LHCN-M2 (cell line): Measurements from ENCODE around the gene TMEM121B. TPM values are rescaled to one million over a fixed set of nuclear protein-coding genes. Genes with fewer than 3 reads are reported as not detected.

ENCODE experiments used
- DNase-seq: peaks from one replicate; pipeline ENCODE4 v3.0.0-alpha.2; 2012; ENCODE audit warnings: low read depth
- total RNA-seq: library from RNA; depleted of rRNA; stranded (reverse); fragments of >200 nt; gene quantifications from 2 replicates; pipeline ENCODE4 v1.2.3, GENCODE V29; 2014; rRNA removed

TMEM121B gene
- total RNA-seq, 1 experiment from 2014 or later: 0.29 TPM

DNA sequence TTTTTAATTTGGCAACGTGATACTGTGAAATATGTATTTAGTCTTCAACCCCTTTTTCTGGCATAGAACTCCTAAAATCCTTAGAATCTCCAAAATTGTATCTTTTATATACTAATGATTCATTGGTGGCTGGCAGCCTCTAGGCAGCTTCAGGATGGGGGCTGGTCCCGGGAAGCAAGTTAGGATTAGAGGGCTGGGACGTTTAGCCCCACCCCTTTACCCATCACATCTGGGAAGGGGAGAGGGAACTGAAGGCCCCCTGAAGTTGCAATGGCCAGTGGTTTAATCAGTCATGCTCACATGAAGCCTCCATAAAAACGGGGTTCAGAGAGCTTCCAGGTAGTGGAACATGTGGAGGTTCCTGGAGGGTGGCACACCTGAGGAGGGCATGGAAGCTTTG lies 29.3 kb downstream of the TMEM121B start:
- no peak for DNase-seq

DNA sequence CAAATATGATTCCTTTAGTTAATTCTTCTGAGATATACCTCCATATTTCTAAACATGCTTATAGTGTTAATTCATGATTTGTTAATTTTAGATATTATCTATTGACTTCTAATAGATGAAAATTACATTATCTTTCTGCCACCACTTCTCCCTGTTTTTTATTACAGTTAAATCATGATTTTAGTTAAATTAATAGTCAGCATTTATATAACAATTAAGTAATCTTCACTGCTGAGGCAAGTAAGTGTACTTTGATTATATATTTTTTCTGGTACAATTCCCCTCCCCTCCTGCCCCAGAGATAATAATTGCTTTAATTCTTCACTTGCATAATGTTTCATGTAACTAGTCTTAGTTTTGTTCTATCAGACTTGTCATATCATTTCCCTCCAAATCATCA lies 30.6 kb downstream of the TMEM121B start:
- no peak for DNase-seq

DNA sequence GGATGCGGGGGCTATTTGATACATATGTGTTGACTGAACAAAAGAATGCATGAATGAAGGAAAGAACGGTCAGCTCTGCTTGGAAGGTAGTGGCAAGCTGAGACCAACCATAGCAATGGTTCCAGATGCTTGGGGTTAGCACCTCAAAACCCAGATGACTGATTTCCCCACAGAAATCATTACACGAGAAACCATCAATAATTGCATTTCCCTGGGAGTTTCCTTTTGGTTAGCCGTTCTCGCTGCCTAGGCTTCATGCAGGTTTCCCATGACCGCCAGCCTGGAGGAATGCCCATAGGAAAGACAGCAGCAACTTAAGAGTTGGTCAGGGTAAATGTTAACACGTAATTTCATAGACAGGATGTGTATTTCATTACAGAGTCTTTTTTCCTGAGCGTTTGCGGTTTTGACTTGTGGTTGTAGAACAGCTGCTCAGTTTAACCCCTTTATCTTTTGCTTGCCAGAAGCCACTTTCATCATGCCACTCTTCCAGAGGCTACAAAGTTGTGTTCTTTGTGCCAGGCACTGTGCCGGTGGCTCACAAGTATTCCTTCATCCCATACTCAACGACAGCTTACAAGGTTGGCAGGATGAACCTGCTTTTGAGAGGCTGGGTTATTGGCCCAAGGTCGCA lies 33.5 kb downstream of the TMEM121B start:
- peak; percentile 96 for DNase-seq

DNA sequence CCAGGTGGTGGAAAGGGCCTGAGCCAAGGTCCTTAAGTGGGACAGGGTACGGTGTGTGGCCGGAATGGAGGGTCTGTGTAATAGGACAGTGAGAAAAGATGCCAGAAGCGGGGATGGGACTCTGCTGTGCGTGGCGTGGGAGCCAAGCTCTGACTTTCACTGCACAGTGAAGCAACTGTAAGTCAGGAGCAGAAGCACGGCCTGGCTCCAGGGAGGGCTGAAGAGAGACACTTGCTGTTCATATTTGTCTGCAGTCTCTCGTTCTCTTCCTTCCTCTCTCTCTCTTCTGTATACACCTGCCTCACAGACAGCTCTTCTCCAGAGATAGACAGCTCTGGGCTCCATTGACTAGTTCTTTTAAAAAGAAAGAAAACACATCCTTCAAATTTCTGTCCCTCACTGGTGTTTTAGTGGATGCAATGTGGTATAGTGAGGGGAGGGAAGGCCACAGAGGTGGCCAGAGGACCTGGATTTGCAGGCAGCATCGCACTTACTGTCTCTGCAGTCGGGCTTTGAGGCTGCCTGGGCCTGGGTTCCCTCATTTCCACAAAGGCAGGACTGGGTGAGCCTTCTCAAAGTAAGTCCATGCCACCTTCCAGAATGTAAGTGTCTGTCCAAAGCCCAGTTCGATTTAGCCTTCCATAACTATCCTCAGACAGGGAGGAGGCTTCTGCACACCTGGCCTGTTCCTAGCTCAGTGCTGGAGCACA lies 34.2 kb downstream of the TMEM121B start:
- no peak for DNase-seq

DNA sequence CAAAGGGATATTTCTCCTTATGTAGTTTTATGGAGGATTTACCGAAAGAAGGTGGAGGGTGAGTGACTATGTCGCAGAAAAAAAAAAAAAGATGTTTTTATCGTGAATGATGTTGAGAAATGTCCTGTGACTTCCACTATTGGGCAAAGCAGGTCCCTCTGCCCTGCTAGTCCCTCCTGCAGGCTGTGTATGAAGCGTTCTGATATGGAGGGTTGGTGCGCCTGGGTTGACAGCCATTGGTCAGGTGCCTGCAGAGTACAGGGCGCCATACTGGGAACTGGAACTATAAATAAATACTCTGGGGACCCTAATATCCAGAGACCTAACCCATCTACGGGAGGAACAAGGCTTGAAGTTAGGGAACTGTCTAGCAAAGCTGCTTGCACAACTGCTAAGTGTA lies 34.9 kb downstream of the TMEM121B start:
- no peak for DNase-seq

DNA sequence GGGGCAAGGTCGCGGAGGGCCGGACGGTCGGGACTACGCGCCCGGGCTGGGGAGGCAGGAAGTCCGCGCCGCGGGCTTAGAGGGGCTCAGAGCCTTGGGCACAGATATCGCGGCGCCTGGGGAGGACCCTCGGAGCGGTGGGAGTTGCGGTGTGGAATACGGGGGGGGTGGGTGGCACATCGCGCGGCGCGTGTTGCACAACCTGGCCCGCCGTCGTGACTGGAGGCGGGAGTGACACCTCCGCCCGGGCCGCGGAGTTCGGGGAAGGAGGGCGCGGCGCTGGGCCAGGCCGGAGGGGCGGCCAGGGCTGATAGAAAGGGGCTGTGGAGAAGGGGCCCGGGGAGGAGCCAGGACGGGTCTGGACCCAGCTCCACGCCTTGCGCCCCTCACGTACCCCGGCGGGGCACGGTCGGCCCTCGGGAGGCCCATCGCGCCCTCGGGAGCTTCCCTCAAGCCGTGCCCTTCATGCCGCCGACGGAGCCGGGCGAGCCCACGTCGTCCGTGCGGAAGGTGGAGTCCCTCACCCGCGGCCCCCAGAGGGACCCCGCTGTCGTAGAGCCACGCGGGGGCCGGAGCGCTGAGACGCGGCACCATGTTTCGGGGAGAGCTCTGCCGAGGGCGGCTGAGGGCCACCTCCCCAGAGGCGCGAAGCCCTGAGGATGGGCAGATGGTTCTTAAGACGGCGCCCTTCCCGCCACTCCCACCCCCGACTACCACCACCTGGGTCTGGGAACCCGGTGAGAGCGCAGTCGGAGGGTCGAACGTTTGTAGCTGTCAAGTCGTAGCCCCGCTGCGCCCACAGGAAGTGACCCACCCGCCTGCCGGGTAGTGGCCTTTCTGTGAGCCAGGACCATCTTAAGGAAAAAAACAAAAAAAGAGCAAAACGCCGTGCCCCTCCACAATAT lies 35.6 kb downstream of the TMEM121B start:
- no peak for DNase-seq

DNA sequence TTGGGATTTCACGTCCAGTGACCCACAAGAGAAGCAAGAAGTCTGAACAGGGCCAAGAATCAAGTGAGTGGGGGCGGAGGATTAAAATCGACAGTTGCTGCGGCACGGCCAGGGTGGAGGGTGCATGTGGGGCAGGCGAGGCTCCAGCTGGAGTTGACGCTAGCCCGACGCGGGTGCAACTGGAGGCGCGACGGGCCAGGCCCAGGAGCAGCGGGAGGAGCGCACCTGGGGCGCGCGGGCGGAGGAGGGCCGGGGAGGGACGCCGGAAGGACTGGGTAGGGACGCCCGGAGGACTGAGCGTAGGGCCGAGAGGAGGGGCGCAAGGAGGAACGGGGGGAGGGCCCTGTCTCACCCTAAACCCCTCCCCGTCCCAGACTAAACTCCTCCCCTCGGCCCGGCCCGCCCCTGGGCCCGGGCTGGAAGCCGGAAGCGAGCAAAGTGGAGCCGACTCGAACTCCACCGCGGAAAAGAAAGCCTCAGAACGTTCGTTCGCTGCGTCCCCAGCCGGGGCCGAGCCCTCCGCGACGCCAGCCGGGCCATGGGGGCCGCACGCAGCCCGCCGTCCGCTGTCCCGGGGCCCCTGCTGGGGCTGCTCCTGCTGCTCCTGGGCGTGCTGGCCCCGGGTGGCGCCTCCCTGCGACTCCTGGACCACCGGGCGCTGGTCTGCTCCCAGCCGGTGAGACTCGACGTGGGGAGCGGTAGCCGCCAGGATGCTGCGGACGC lies 36.4 kb downstream of the TMEM121B start, which contains the start of gene IL17RA:
Gene IL17RA, plus strand, starts transcription at position 447 of the 723 bp plus-strand sequence. Its CDS starts 92 bp downstream, at position 539.
- peak; percentile 80 for DNase-seq

DNA sequence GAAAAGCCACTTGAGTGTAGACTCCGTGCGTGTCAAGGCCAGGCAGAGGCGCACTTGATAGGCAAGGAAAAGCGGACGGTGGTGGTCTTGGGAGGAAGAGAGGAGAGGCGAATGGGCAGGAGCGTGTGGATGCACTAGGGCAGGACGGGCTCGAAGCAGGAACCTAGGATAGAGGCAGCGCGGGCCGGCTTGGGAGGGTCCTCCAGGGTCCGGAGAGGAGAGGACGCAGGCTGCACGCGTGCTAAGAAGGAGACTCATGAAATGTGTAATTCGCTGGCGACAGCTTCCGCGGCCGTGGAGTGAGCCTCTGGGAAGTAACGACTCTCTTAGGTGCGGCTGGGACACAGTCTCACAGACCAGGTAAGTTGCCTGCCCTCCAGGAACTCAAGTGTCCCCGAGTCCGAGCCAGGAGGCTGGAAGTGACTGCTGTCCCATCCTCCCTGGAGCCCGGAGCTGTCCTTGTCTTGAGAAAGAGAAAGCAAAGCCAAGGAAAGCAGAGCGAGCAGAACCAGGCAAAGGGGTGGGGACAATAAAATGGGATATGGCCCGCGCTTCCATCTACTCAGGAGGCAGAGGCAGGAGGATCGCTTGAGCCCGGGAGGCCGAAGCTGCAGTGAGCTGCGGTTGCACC lies 37.2 kb downstream of the TMEM121B start:
- no peak for DNase-seq

DNA sequence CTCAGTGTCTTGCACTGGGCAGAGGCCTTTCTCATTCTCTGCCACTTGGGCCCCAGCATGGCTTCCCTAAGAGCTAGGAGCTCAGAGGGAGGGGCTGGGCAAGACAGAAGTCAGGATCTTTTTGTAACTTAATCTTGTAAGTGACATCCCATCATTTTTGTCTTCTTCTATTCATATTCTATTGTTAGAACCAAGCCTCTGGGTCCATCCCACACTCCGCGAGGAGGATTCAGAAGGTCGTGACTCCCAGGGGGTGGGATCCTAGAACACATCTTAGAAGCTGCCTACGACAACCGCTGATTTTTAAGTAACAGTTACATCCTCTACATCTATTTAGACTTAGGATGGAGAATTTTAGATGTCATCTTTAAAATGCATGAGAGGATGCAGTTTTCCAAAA lies 37.9 kb downstream of the TMEM121B start:
- DNase-seq: no peak

DNA sequence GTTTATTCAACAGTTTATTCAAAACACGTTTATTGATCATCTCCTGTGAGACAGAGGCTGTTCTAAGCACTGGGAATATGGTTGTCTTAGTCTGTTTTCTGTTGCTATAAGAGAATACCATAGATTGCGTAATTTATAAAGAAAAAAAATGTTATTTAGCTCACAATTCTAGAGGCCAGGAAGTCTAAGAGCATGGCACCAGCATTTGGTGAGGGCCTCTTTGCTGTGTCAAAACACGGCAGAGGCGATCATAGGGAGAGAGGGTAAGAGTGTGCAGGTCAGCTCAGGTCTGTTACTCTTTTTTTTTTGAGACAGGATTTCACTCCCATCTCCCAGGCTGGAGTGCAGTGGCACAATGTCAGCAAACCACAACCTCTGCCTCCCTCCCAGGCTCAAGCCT lies 41.6 kb downstream of the TMEM121B start:
- no peak for DNase-seq

DNA sequence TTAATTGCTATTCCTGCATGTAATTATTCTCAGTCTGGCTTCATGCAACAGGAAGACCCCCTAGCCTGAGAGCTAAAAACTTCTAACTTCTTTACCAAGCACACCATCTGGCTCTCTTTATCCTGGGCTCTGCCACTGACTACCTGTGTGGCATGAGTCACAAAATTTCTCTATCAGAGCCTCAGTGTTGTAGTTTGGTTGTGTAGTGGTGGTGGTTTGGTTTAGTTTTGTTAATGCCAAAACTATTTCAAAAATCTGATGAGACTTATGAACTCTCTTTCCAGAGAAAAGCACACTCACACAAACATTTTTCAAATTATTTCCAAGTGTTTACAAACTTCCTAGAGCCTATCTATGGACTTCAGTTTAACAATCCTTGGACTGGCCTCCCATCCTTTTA lies 43.9 kb downstream of the TMEM121B start:
- DNase-seq: peak; percentile 64

DNA sequence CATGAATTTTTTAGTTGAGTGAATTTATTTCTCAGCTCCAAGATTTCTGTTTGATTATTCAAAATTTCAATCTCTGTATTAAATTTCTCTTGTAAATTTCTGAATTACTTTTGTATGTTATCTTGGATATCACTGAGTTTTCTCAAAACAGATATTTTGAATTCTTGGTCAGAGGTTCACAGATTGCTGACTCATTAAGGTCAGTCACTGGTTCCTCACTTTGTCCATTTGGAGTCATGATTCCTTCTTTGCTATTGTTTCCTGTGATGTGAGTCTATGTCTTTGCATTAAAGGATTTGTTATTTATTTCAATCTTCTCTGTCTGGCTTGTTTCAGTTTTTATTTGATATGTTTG lies 46.5 kb downstream of the TMEM121B start:
- DNase-seq: no peak

DNA sequence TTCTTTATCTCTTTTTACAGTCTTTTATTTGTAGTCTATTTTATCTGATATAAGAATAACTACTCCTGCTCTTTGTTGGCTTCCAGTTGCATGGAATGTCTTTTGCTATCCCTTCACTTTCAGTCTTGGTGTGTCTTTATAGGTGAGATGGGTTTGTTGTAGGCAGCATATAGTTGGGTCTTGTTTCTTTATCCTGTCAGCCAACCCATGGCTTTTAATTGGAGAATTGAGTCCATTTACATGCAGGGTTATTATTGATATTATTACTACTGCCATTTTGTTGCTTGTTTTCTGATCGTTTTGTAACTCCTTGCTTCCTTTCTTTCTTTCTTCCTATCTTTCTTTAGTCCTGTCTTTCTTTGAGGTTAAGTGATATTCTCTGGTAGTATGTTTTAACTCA lies 48.3 kb downstream of the TMEM121B start:
- DNase-seq: no peak

Other genes with a start within 250 kb of the TMEM121B start
- gene GAB4, start 113.1 kb downstream of the TMEM121B start, total RNA-seq: not detected in 2 replicates
- 11.2 and 13.6 TPM in 2 replicates for gene IL17RA, start 36.4 kb downstream of the TMEM121B start, total RNA-seq
- gene HDHD5, start 37.9 kb upstream of the TMEM121B start, total RNA-seq: 53.4 and 62.3 TPM in 2 replicates
- gene ADA2, start 98.1 kb upstream of the TMEM121B start, total RNA-seq: 0.80 and 1.5 TPM in 2 replicates
- 0.11 TPM in 1 of 2 replicates, not detected in the other for gene CECR2, start 248.1 kb upstream of the TMEM121B start, total RNA-seq